Testis (tissue), 2 donors: ENCODE results near the gene ELF1.

ENCODE experiments used
- CTCF ChIP-seq, 3 experiments: fragments of 450-650 bp in 2 of 3; fragments of 200-600 bp in 1 of 3; sonication (generic) in 1 of 3; IDR thresholded peaks; one replicate each; pipeline ENCODE4 v1.5.1; 2016 to 2019; ENCODE audit warnings: antibody characterized with exemption in 3 of 3, mild to moderate bottlenecking in 2 of 3, moderate library complexity in 1 of 3
- POLR2A ChIP-seq: fragments of 450-650 bp; IDR thresholded peaks from one replicate; pipeline ENCODE4 v1.6.1; 2017; ENCODE audit warnings: antibody characterized with exemption, mild to moderate bottlenecking, moderate library complexity

GRCh38 chr13:41006978-41007743 lies 12.0 kb downstream of the ELF1 start:
- TF ChIP-seq POLR2A (no peak), CTCF (IDR thresholded peaks at IDR 0.05) (no peak)
